PC-3 (cell line): ENCODE data around the gene CNPY3.

Experiments
- CTCF ChIP-seq: fragments of 300-600 bp; sonication (generic); conservative IDR thresholded peaks from 2 replicates; pipeline ENCODE4 v1.5.1; 2017; ENCODE audit warnings: antibody characterized with exemption, low read depth, mild to moderate bottlenecking, low read length
- EZH2 ChIP-seq: fragments of 300-600 bp; sonication (generic); IDR thresholded peaks from one replicate; pipeline ENCODE4 v1.6.1; 2017; ENCODE audit warnings: antibody characterized with exemption, mild to moderate bottlenecking, low read length; ENCODE audit not compliant: unreplicated experiment

GRCh38 chr6:42936398-42936797 is 7.1 kb downstream of the CNPY3 start:
- TF ChIP-seq CTCF (no peak), EZH2 (no peak)
